Measurements from ENCODE around the gene BZW1.

- TF ChIP-seq, protein P1, sequence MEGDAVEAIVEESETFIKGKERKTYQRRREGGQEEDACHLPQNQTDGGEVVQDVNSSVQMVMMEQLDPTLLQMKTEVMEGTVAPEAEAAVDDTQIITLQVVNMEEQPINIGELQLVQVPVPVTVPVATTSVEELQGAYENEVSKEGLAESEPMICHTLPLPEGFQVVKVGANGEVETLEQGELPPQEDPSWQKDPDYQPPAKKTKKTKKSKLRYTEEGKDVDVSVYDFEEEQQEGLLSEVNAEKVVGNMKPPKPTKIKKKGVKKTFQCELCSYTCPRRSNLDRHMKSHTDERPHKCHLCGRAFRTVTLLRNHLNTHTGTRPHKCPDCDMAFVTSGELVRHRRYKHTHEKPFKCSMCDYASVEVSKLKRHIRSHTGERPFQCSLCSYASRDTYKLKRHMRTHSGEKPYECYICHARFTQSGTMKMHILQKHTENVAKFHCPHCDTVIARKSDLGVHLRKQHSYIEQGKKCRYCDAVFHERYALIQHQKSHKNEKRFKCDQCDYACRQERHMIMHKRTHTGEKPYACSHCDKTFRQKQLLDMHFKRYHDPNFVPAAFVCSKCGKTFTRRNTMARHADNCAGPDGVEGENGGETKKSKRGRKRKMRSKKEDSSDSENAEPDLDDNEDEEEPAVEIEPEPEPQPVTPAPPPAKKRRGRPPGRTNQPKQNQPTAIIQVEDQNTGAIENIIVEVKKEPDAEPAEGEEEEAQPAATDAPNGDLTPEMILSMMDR (conservative IDR thresholded peaks at IDR 0.05) = no peak
- TF ChIP-seq EZH2 (IDR thresholded peaks at IDR 0.05; ENCODE audit: low read depth) = no peak
Observed at GRCh38 chr2:200797242-200797770, 14.4 kb upstream of the BZW1 start.
